ENCODE results near the gene STYK1.
"Not testable (repeated sequence)": the region's sequence is repeated elsewhere in the genome, so short reads cannot be mapped to it uniquely, and the experiment has no call there.

The STYK1 gene

GRCh38 chr12:10689146-10689545 is 15.3 kb upstream of the STYK1 start:
- no peak for DNase-seq

- DNase-seq, result no peak
These were observed 14.2 kb upstream of the STYK1 start for GRCh38 chr12:10688042-10688441.

- DNase-seq, result no peak
These were observed 1.5 kb downstream of the STYK1 start for GRCh38 chr12:10672231-10672868.

- DNase-seq, result no peak
These were observed 4.3 kb downstream of the STYK1 start for GRCh38 chr12:10669533-10669932.

GRCh38 chr12:10668526-10668925 is 5.3 kb downstream of the STYK1 start:
- DNase-seq, result no peak

DNA sequence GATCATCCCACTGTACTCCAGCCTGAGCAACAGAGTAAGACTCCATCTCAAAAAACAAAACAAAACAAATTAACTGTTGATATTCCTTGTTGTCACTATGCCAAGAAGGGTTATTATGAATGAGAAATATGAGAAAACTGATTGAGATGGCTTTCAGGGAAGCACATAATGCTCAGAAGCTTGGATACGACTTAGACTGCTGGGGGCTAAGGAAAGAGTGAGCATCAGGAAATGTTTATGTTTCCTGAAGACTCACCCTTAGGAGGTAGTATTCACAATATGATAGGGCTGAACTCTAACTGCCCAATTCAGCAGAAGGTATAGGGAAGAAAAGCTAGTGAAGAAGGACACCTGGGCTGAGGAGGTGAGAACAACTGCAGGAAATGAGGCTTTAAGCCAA is 6.3 kb downstream of the STYK1 start:
- DNase-seq, result no peak

DNA sequence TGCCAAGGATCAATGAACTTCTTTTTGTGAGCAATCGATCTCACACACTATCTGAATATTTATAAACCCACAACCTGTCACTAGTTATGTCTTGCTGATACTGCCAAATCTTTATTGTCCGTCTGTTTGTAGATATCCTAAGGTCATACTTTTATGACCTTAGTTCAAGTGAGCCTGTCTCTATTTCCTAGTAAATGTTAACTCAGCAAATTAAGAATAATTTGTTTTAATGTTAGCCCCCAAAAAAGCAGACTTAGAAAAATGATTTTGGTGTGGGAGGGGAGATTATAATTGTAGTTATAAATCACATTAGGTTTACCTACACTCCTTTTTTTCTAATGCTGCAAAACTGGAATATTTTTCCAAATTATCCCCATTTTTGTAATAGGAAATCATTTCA is 9.4 kb downstream of the STYK1 start:
- DNase-seq, result no peak

GRCh38 chr12:10663869-10664268 is 10.0 kb downstream of the STYK1 start:
- DNase-seq, result no peak

- DNase-seq, result no peak
These were observed 12.5 kb downstream of the STYK1 start for GRCh38 chr12:10661338-10661737.

- no peak for DNase-seq
These were observed 19.8 kb downstream of the STYK1 start for GRCh38 chr12:10654003-10654402.

DNA sequence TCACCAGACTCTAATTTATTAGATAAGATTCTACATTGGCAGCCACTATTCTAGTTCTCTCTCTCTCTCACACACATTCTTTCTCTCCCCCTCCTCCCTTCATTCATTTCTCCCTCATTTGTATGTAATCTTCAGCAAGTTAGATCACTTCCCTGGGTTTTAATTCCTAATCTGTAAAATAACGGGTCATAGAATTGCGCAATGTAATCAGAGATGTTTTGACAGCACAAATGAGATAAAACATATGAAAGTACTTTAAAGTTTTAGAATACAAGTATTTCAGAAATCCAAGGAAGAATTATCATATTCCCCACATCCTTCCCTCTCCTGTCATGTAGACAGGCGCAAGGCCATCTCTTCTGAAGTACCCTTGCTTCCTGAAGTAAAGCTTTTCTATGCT is 21.7 kb downstream of the STYK1 start:
- no peak for DNase-seq

GRCh38 chr12:10646576-10646975 is 27.3 kb downstream of the STYK1 start:
- DNase-seq, result not testable (repeated sequence)

GRCh38 chr12:10645910-10646309 is 27.9 kb downstream of the STYK1 start:
- DNase-seq, result no peak

DNA sequence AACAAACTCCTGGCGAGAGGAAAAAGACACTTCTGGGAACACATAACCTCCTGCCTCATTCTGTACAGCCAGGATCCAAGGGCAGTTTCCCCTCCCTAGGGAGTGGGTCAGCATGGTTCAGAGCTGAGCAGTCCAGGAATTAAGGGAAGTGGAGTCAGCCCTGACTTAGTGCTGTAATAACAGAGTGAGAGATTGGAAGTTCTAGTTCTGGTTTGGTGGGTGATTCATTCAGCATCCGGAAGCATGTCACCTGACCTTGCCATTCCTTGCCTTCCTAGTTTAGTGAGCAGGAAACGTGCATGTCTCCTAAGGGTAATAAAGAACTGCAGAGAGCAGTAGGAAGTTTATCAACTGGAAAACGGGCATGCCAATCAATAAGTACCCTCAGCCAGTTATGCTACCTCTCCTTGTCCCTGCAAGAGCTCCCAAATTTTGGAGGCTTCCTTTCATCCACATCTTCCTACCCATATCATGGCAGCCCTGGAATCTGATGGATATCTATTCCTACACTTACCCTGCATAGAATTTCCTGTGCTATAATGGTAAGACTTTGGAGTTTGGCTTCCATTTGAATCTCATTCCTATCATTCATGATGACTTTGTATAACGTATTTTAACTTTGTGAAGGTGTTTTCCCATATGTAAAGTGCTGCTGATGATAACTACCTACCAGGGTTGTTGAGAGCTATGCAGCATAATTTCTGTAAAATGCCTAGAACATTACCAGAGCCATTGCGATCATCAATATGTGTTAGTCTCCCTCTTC is 31.9 kb downstream of the STYK1 start:
- DNase-seq, result no peak

DNA sequence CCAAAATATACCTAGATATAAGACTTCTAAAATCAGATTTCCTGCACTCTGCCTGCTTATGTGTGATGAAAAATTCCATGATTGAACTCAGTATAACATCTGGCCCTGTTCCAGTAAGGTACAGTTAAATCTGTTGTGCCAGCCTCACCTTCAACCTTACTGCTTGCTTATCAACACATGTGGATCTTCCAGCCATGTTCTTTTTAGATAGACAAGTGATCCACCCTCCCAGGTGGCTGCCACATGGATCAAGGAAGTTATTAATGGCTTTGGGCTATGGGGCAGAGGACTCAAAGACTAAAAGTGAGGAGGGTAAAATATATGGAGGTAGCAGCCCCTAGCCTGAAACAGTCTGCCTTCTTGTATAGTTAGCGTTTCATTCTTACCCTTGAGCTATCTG is 35.1 kb downstream of the STYK1 start:
- DNase-seq, result no peak

DNA sequence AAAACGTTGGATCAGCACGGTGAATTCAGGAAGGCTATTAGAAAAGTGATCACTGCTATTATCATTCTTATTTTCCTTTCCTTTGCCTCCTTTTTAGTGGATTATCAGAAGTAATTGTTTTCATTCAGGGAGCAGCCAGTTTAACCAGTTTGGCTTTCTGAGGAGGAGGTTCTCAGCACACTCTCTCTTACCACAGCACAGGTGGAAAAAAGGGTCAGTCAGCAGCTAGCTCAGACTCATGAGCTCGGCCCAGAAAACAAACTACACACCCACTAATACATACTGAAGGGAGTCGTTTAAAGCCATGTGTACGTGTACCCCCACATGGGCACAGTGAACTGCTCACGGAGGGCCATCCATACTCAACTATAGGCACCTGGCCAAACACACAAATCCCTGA is 37.2 kb downstream of the STYK1 start:
- DNase-seq, result no peak

- no peak for DNase-seq
These were observed 37.7 kb downstream of the STYK1 start for GRCh38 chr12:10636124-10636523.

- DNase-seq, result no peak
These were observed 38.5 kb downstream of the STYK1 start for GRCh38 chr12:10635306-10635705.

DNA sequence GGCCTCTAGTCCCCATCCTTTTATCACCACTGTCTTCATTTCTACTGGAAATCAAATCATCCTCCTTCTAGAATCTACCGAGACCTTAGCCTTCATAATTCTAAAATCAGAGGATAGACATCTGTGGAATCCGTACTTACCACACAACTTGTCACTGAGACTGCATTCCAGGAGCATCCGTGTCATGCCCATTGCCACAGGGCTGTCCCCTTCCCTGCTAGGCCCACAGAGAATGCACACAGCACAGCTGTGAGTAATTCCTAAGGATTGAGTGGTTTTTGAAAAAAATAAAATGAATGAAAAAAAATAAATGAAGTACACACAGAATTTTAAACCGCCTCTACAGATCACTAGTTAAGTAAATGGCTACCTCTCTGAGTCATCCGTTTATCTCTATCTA is 39.4 kb downstream of the STYK1 start:
- DNase-seq, result no peak

DNA sequence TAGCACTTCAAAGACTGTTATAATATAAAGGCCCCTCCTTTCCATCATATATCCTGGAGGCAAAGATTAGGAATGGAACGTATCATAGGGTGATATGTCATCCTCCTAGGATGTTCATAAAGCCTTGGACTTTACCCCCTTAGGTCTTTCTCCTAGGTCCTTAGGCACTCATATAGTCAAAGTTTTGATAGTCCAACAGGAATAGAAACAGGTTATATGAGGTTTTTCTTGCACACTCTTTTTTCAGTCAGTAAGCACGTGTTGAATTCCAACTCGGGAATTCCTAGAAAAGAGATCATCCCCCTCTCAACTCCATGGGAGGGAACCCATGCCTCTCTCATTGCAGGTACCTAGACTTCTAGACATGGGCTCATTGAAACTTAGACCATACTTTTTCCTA is 40.3 kb downstream of the STYK1 start:
- DNase-seq, result no peak

- DNase-seq, result no peak
These were observed 41.6 kb downstream of the STYK1 start for GRCh38 chr12:10632226-10632625.

- DNase-seq, result no peak
These were observed 49.2 kb downstream of the STYK1 start for GRCh38 chr12:10624605-10625004.

- DNase-seq, result no peak
These were observed 50.7 kb downstream of the STYK1 start for GRCh38 chr12:10623131-10623530.
